MM.1S (cell line): ENCODE results near the gene SYNDIG1.

Experiments used
- EZH2 ChIP-seq: fragments of 300-600 bp; sonication (generic); optimal IDR thresholded peaks from 2 replicates; pipeline ENCODE3; 2017; ENCODE audit warnings: low read depth, mild to moderate bottlenecking, antibody characterized with exemption, low read length, mixed read lengths
- EZH2phosphoT487 ChIP-seq: fragments of 300-600 bp; sonication (generic); IDR thresholded peaks from 2 replicates; pipeline ENCODE4 v1.6.1; 2018; ENCODE audit warnings: antibody characterized with exemption, low read length
- TF ChIP-seq, protein P1 (sequence below): fragments of 300-600 bp; sonication (generic); IDR thresholded peaks from 2 replicates; pipeline ENCODE4 v1.5.1; 2016; ENCODE audit warnings: antibody characterized with exemption, low read length, mixed read lengths

DNA sequence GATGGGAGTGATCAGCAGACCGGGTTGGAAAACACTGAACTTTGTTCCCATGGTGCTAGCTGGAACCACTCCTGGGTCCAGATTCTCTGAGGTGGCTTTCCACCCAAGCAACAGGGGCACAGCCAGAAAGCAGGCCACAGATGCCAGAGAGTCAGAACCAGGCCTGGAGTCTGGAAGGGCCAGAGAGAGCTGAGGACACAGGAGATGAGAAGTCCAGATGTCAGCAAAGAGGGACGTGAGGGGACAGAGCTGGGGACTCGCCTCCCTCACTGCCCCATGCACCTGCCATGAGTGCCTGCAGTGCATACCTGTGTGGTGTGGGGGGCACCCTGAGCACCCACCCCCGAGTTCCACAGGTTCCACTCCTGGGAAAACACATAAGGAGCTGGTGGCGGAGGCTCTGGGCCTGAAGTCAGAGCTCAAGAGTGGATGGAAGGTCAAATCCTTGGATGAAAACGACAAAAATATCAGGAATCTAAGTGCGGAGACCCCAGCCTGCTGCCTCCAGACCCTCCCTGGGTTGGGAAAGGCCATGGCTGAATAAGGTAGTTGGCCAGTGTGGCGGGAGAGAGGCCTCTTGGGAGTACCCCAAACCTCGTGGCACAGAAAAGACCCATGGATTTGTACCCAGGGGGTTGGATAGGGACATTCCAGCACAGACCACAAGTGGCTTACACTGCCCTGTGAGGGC is 224.2 kb downstream of the SYNDIG1 start:
- TF ChIP-seq, protein P1, sequence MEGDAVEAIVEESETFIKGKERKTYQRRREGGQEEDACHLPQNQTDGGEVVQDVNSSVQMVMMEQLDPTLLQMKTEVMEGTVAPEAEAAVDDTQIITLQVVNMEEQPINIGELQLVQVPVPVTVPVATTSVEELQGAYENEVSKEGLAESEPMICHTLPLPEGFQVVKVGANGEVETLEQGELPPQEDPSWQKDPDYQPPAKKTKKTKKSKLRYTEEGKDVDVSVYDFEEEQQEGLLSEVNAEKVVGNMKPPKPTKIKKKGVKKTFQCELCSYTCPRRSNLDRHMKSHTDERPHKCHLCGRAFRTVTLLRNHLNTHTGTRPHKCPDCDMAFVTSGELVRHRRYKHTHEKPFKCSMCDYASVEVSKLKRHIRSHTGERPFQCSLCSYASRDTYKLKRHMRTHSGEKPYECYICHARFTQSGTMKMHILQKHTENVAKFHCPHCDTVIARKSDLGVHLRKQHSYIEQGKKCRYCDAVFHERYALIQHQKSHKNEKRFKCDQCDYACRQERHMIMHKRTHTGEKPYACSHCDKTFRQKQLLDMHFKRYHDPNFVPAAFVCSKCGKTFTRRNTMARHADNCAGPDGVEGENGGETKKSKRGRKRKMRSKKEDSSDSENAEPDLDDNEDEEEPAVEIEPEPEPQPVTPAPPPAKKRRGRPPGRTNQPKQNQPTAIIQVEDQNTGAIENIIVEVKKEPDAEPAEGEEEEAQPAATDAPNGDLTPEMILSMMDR, result no peak
- TF ChIP-seq EZH2 (no peak), EZH2phosphoT487 (no peak)
